Smooth muscle cell (in vitro differentiated cells): ENCODE data around the gene GRK6. TPM values are rescaled to one million over a fixed set of nuclear protein-coding genes. Genes with fewer than 3 reads are reported as not detected.

Experiments used
- DNase-seq: peaks from one replicate; lab custom pipeline; 2025; ENCODE audit not compliant: unreplicated experiment; lab: John Stamatoyannopoulos, UW
- H2AFZ ChIP-seq: fragments of 200-600 bp; sonication (generic); 2 replicates; pipeline ENCODE4 v1.6.0; 2016; ENCODE audit warnings: antibody characterized with exemption, low read depth, mild to moderate bottlenecking
- H3F3A ChIP-seq: fragments of 200-600 bp; sonication (generic); 2 replicates; pipeline ENCODE4 v1.6.0; 2017; ENCODE audit warnings: antibody characterized with exemption, low read depth
- H3K27ac ChIP-seq: fragments of 200-600 bp; sonication (generic); 2 replicates; pipeline ENCODE4 v1.5.1; 2016; ENCODE audit warnings: low read depth, mild to moderate bottlenecking
- H3K27me3 ChIP-seq: fragments of 200-600 bp; sonication (generic); 2 replicates; pipeline ENCODE4 v1.6.1; 2016; ENCODE audit warnings: low read depth, mild to moderate bottlenecking
- H3K36me3 ChIP-seq: fragments of 200-600 bp; sonication (generic); 2 replicates; pipeline ENCODE4 v1.5.1; 2016; ENCODE audit warnings: low read depth
- H3K4me1 ChIP-seq: fragments of 200-600 bp; sonication (generic); 2 replicates; pipeline ENCODE4 v1.5.1; 2016; ENCODE audit warnings: low read depth
- H3K4me2 ChIP-seq: fragments of 200-600 bp; sonication (generic); 2 replicates; pipeline ENCODE4 v1.6.0; 2016; ENCODE audit warnings: mild to moderate bottlenecking
- H3K4me3 ChIP-seq: fragments of 200-600 bp; sonication (generic); 2 replicates; pipeline ENCODE4 v1.5.1; 2016; ENCODE audit warnings: mild to moderate bottlenecking
- H3K79me2 ChIP-seq: fragments of 200-600 bp; sonication (generic); 2 replicates; pipeline ENCODE4 v1.6.0; 2016; ENCODE audit warnings: low read depth, mild to moderate bottlenecking
- H3K9ac ChIP-seq: fragments of 200-600 bp; sonication (generic); 2 replicates; pipeline ENCODE4 v1.6.0; 2016; ENCODE audit warnings: low read depth
- H3K9me3 ChIP-seq: fragments of 200-600 bp; sonication (generic); replicated peaks from 2 replicates; pipeline ENCODE4 v1.5.1; 2016; ENCODE audit warnings: low read depth
- H4K20me1 ChIP-seq: fragments of 200-600 bp; sonication (generic); 2 replicates; pipeline ENCODE4 v1.6.0; 2016; ENCODE audit warnings: low read depth
- CTCF ChIP-seq: fragments of 200-600 bp; sonication (generic); IDR thresholded peaks from 2 replicates; pipeline ENCODE4 v1.5.1; 2017; ENCODE audit warnings: borderline replicate concordance, mild to moderate bottlenecking, antibody characterized with exemption; ENCODE audit not compliant: insufficient read depth, poor library complexity, severe bottlenecking
- WGBS: methylation state at CpG from one replicate; pipeline ENCODE4 v1.1.7; 2016; ENCODE audit warnings: low lambda C conversion rate; 5-methylcytosine and 5-hydroxymethylcytosine counted together
- polyA plus RNA-seq: library from polyadenylated mRNA; unstranded; fragments of >200 nt; fragmentation: Nextera tagmentation; extraction: Ambion mirVana; gene quantifications from 2 replicates; pipeline ENCODE4 v1.2.1, GENCODE V29; 2016
- total RNA-seq: library from RNA; depleted of rRNA; stranded (reverse); fragments of >200 nt; gene quantifications from 2 replicates; pipeline ENCODE4 v1.2.3, GENCODE V29; 2014

Gene GRK6
- total and polyA plus RNA-seq, 2 experiments from 2014 or later, result 20.8 to 28.5 TPM

GRCh38 chr5:177490992-177491391 lies 64.5 kb downstream of the GRK6 start:
- Histone ChIP-seq H3K9me3 (no peaks in the 10 kb centered on the region), H3K4me1 (peaks cover 29% of the 10 kb centered on the region), H3K4me2 (no peak overlapping the region), H3K9ac (no peak overlapping the region), H3K4me3 (no peak overlapping the region), H3K36me3 (no peaks in the 10 kb centered on the region), H3K27ac (peak overlapping the region; percentile 38), H3K79me2 (peaks cover 44% of the 10 kb centered on the region), H3F3A (peaks cover 40% of the 10 kb centered on the region), H3K27me3 (no peaks in the 10 kb centered on the region), H2AFZ (no peak overlapping the region), H4K20me1 (peaks cover 85% of the 10 kb centered on the region)
- TF ChIP-seq CTCF, result no peak
- WGBS, result 98% methylated on average over 8 of the region's 16 CpGs
- no peak for DNase-seq

GRCh38 chr5:177491429-177491945 lies 65.0 kb downstream of the GRK6 start:
- peaks cover 48% of the 10 kb centered on the region for H3K79me2 ChIP-seq
- no peak overlapping the region for H2AFZ ChIP-seq
- peak; percentile 19 for DNase-seq
- no peak overlapping the region for H3K4me3 ChIP-seq
- H3K27me3 ChIP-seq, result no peaks in the 10 kb centered on the region
- H3K36me3 ChIP-seq, result no peaks in the 10 kb centered on the region
- peak overlapping the region; percentile 38 for H3K27ac ChIP-seq
- no peak overlapping the region for H3K9ac ChIP-seq
- H3K4me1 ChIP-seq, result peaks cover 34% of the 10 kb centered on the region
- peaks cover 80% of the 10 kb centered on the region for H4K20me1 ChIP-seq
- peaks cover 40% of the 10 kb centered on the region for H3F3A ChIP-seq
- no peak overlapping the region for H3K4me2 ChIP-seq
- WGBS, result 50% methylated on average over 41 of the region's 43 CpGs
- no peaks in the 10 kb centered on the region for H3K9me3 ChIP-seq
- peak; percentile 99 for TF ChIP-seq CTCF

GRCh38 chr5:177491983-177492746 lies 65.7 kb downstream of the GRK6 start:
- Histone ChIP-seq H3K27me3 (no peaks in the 10 kb centered on the region), H3F3A (peaks cover 38% of the 10 kb centered on the region), H3K4me3 (no peak overlapping the region), H3K36me3 (no peaks in the 10 kb centered on the region), H3K9ac (no peak overlapping the region), H2AFZ (no peak overlapping the region), H4K20me1 (peaks cover 73% of the 10 kb centered on the region), H3K4me2 (peak overlapping the region; percentile 99), H3K27ac (peak overlapping the region; percentile 96), H3K4me1 (peaks cover 34% of the 10 kb centered on the region), H3K9me3 (no peaks in the 10 kb centered on the region), H3K79me2 (peaks cover 46% of the 10 kb centered on the region)
- DNase-seq, result no peak
- TF ChIP-seq CTCF, result no peak
- 89% methylated on average over 49 of the region's 54 CpGs for WGBS

Other genes with a start within 250 kb of the GRK6 start
- 15.3 and 41.8 TPM in 2 replicates for gene RAB24, start 123.0 kb upstream of the GRK6 start, total RNA-seq
- gene RAB24, start 123.0 kb upstream of the GRK6 start, polyA plus RNA-seq, result 46.4 and 49.5 TPM in 2 replicates
- gene PRELID1, start 122.9 kb upstream of the GRK6 start, total RNA-seq, result 132 and 197 TPM in 2 replicates
- gene PRELID1, start 122.9 kb upstream of the GRK6 start, polyA plus RNA-seq, result 264 and 268 TPM in 2 replicates
- 8.6 and 16.9 TPM in 2 replicates for gene MXD3, start 114.8 kb upstream of the GRK6 start, total RNA-seq
- gene MXD3, start 114.8 kb upstream of the GRK6 start, polyA plus RNA-seq, result 14.9 and 15.6 TPM in 2 replicates
- 178 and 241 TPM in 2 replicates for gene LMAN2, start 75.0 kb upstream of the GRK6 start, total RNA-seq
- gene LMAN2, start 75.0 kb upstream of the GRK6 start, polyA plus RNA-seq, result 236 and 253 TPM in 2 replicates
- gene RGS14, start 68.8 kb upstream of the GRK6 start, total RNA-seq, result 6.0 and 38.5 TPM in 2 replicates
- gene RGS14, start 68.8 kb upstream of the GRK6 start, polyA plus RNA-seq, result 23.3 and 23.8 TPM in 2 replicates
- not detected in 2 replicates for gene SLC34A1, start 42.2 kb upstream of the GRK6 start, total RNA-seq
- gene SLC34A1, start 42.2 kb upstream of the GRK6 start, polyA plus RNA-seq, result not detected in 2 replicates
- not detected in 2 replicates for gene PFN3, start 26.0 kb upstream of the GRK6 start, total RNA-seq
- gene PFN3, start 26.0 kb upstream of the GRK6 start, polyA plus RNA-seq, result not detected in 2 replicates
- 1.8 and 3.6 TPM in 2 replicates for gene F12, start 17.1 kb upstream of the GRK6 start, total RNA-seq
- 10.4 and 15.0 TPM in 2 replicates for gene F12, start 17.1 kb upstream of the GRK6 start, polyA plus RNA-seq
- gene PRR7, start 20.1 kb downstream of the GRK6 start, total RNA-seq, result 6.5 and 6.7 TPM in 2 replicates
- 31.9 and 33.6 TPM in 2 replicates for gene PRR7, start 20.1 kb downstream of the GRK6 start, polyA plus RNA-seq
- gene DBN1, start 47.0 kb downstream of the GRK6 start, total RNA-seq, result 116 and 121 TPM in 2 replicates
- 194 and 202 TPM in 2 replicates for gene DBN1, start 47.0 kb downstream of the GRK6 start, polyA plus RNA-seq
- 172 and 235 TPM in 2 replicates for gene PDLIM7, start 70.9 kb downstream of the GRK6 start, total RNA-seq
- 511 and 635 TPM in 2 replicates for gene PDLIM7, start 70.9 kb downstream of the GRK6 start, polyA plus RNA-seq
- 0.58 and 1.5 TPM in 2 replicates for gene DOK3, start 83.2 kb downstream of the GRK6 start, total RNA-seq
- 1.4 and 3.5 TPM in 2 replicates for gene DOK3, start 83.2 kb downstream of the GRK6 start, polyA plus RNA-seq
- 77.2 and 90.0 TPM in 2 replicates for gene DDX41, start 90.3 kb downstream of the GRK6 start, total RNA-seq
- gene DDX41, start 90.3 kb downstream of the GRK6 start, polyA plus RNA-seq, result 72.5 and 80.4 TPM in 2 replicates
- 28.3 and 36.5 TPM in 2 replicates for gene FAM193B, start 127.9 kb downstream of the GRK6 start, total RNA-seq
- 42.8 and 58.2 TPM in 2 replicates for gene FAM193B, start 127.9 kb downstream of the GRK6 start, polyA plus RNA-seq
- gene TMED9, start 165.5 kb downstream of the GRK6 start, total RNA-seq, result 211 and 224 TPM in 2 replicates
- 611 and 662 TPM in 2 replicates for gene TMED9, start 165.5 kb downstream of the GRK6 start, polyA plus RNA-seq
- gene B4GALT7, start 173.5 kb downstream of the GRK6 start, total RNA-seq, result 34.6 and 41.5 TPM in 2 replicates
- gene B4GALT7, start 173.5 kb downstream of the GRK6 start, polyA plus RNA-seq, result 55.8 and 72.8 TPM in 2 replicates